ENCODE results near the gene AAMP. TPM values are rescaled to one million over a fixed set of nuclear protein-coding genes. Genes with fewer than 3 reads are reported as not detected.

AAMP gene
- total and polyA plus RNA-seq, 2 donors from 2014 or later: 70.1 to 108 TPM

DNA sequence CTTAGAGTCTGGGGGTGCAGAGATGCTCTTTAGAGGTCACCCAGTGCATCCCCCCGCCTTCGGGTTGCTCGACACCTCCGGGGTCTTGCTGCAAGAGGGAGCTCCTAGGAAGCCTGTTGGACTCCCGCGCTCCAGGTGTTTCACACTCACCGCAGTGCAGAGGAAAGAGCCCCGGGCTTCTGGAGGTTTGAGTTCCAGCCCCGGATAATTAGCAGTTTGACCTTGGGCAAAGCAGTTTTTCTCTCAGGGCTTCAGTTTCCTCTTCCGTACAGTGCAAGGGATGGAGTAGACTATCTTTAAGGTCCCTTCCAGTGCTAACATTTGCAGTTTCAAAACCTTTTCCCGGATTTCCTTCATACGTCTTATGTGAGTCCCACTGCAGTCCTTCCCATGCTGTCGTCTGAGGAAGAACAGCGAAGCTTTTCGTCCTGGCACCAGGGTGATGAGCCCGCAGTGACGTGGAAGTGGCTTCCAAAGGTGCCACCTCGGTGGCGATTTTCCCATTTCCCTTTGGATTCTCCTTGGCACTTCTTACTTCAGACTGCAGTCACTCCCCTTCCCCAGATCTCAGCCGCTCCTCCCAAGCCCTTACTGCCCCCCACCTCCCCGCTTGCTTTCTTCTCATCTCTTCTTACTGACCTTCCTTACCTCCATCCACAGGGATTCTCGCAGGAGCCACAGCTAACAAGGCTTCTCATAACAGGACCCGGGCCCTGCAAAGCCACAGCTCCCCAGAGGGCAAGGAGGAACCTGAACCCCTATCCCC, 967 bp upstream of the AAMP start:
- intact Hi-C loops (cut with DNase I): loop anchor here (10.0 kb wide), 1 partner anchor 194 kb away; no protein-coding TSS in a partner anchor
- Histone ChIP-seq H3K4me1 (ENCODE audit: control insufficient read depth in 2 of 3, insufficient read depth in 2 of 3, low read depth in 1 of 3, low read length in 3 of 3) (peaks cover 0 to 29% (median 8%) of the 10 kb centered on the region in 3 donors), H3K27me3 (ENCODE audit: control insufficient read depth, insufficient read depth, low read length) (no peaks in the 10 kb centered on the region), H3K36me3 (ENCODE audit: control insufficient read depth in 2 of 3, insufficient read depth in 3 of 3, low read length in 3 of 3) (peaks cover 0 to 42% (median 26%) of the 10 kb centered on the region in 3 donors), H3K27ac (ENCODE audit: low read depth in 2 of 2, low read length in 2 of 2) (peak overlapping the region; percentile 43 to 76), H3K9me3 (ENCODE audit: control insufficient read depth in 2 of 3, insufficient read depth in 1 of 3, low read length in 3 of 3) (no peaks in the 10 kb centered on the region), H3K9ac (ENCODE audit: low read length in 3 of 3) (peak overlapping the region; percentile 56 to 94 (median 65)), H3K4me3 (ENCODE audit: low read length in 3 of 3) (peak overlapping the region; percentile 81 to 95 (median 84))
- no peak for FAIRE-seq
- TF ChIP-seq, protein P1, sequence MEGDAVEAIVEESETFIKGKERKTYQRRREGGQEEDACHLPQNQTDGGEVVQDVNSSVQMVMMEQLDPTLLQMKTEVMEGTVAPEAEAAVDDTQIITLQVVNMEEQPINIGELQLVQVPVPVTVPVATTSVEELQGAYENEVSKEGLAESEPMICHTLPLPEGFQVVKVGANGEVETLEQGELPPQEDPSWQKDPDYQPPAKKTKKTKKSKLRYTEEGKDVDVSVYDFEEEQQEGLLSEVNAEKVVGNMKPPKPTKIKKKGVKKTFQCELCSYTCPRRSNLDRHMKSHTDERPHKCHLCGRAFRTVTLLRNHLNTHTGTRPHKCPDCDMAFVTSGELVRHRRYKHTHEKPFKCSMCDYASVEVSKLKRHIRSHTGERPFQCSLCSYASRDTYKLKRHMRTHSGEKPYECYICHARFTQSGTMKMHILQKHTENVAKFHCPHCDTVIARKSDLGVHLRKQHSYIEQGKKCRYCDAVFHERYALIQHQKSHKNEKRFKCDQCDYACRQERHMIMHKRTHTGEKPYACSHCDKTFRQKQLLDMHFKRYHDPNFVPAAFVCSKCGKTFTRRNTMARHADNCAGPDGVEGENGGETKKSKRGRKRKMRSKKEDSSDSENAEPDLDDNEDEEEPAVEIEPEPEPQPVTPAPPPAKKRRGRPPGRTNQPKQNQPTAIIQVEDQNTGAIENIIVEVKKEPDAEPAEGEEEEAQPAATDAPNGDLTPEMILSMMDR (IDR thresholded peaks at IDR 0.05; ENCODE audit: borderline replicate concordance, extremely low read depth, insufficient read depth): no peak
- DNase-seq: peak in 1 of 5 donors; percentile 64

DNA sequence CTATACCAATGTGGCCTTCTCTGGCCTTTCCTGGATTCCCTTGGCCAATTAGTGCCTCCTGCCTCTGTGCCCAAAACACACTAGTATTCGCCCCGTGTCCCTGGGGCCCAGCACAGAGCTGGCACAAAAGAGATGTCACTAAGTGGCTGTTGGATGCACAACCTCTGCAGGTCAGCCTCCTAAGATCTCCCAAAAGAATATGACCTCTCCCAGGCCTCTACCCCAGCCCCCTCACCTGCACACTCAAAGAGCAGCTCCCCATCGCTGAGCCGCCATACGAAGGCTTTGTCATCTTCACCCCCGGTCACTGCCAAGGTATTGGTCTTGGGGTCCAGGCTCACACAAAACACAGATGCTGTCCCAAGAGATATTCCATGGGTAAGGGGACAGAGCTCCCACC, 2.7 kb downstream of the AAMP start:
- H3K9me3 ChIP-seq (ENCODE audit: control insufficient read depth in 2 of 3, insufficient read depth in 1 of 3, low read length in 3 of 3): no peaks in the 10 kb centered on the region
- TF ChIP-seq, protein P1 (IDR thresholded peaks at IDR 0.05; ENCODE audit: borderline replicate concordance, extremely low read depth, insufficient read depth): no peak
- FAIRE-seq (no peak), DNase-seq (peak in 2 of 5 donors; percentile 37 to 68)
- no peak overlapping the region for H3K27ac ChIP-seq (ENCODE audit: low read depth in 2 of 2, low read length in 2 of 2)
- no peaks in the 10 kb centered on the region for H3K27me3 ChIP-seq (ENCODE audit: control insufficient read depth, insufficient read depth, low read length)
- H3K9ac ChIP-seq (ENCODE audit: low read length in 3 of 3): no peak overlapping the region
- peaks cover 0 to 21% (median 8%) of the 10 kb centered on the region in 3 donors for H3K4me1 ChIP-seq (ENCODE audit: control insufficient read depth in 2 of 3, insufficient read depth in 2 of 3, low read depth in 1 of 3, low read length in 3 of 3)
- intact Hi-C loops (cut with DNase I): no loop called here
- H3K36me3 ChIP-seq (ENCODE audit: control insufficient read depth in 2 of 3, insufficient read depth in 3 of 3, low read length in 3 of 3): peaks cover 0 to 39% (median 12%) of the 10 kb centered on the region in 3 donors
- H3K4me3 ChIP-seq (ENCODE audit: low read length in 3 of 3): no peak overlapping the region

DNA sequence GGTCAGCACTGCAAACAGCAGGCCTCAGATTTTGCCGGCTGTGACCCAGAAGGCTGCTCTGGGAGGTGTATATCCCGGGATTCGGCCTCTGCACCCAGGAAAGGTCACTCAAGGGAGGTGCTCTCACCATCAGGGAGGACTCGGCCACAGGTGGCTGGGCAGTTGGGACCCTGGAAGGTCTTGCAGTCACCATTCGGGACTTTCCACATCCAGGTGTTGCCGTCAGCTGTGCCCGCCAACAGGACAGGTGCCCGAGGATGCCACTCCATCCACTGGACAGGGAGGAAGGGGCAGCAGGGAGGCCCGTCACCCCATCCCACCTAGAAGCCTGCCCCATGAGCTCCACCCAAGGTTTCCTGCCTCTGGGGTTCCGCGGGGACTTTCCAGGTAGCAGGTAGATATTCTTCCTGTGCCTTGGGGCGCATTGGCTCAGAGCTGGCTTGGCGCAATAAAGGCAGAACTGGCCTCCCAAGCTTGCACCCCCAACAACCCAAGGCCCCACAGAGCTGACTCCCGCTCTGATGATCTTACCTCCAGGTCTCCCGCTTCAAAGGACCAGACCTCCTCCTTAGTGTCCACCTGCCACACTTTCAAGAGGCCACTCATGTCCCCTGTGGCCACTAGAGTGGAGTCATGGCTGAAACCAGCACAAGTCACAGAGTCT, 3.5 kb downstream of the AAMP start:
- intact Hi-C loops (cut with DNase I): no loop called here

More for the DNA sequence above, 3.5 kb downstream of the AAMP start:
- H3K9me3 ChIP-seq (ENCODE audit: control insufficient read depth in 2 of 3, insufficient read depth in 1 of 3, low read length in 3 of 3): no peaks in the 10 kb centered on the region
- H3K4me1 ChIP-seq (ENCODE audit: control insufficient read depth in 2 of 3, insufficient read depth in 2 of 3, low read depth in 1 of 3, low read length in 3 of 3): peaks cover 0 to 20% (median 8%) of the 10 kb centered on the region in 3 donors
- peak in 2 of 5 donors; percentile 36 to 73 for DNase-seq
- H3K27me3 ChIP-seq (ENCODE audit: control insufficient read depth, insufficient read depth, low read length): no peaks in the 10 kb centered on the region
- H3K36me3 ChIP-seq (ENCODE audit: control insufficient read depth in 2 of 3, insufficient read depth in 3 of 3, low read length in 3 of 3): peaks cover 0 to 39% (median 12%) of the 10 kb centered on the region in 3 donors
- no peak overlapping the region for H3K27ac ChIP-seq (ENCODE audit: low read depth in 2 of 2, low read length in 2 of 2)
- TF ChIP-seq, protein P1 (IDR thresholded peaks at IDR 0.05; ENCODE audit: borderline replicate concordance, extremely low read depth, insufficient read depth): no peak
- no peak for FAIRE-seq
- H3K4me3 ChIP-seq (ENCODE audit: low read length in 3 of 3): no peak overlapping the region
- H3K9ac ChIP-seq (ENCODE audit: low read length in 3 of 3): no peak overlapping the region
